OCI-LY3 (cell line): ENCODE results near the gene TANC1.

Experiments
- CTCF ChIP-seq: fragments of 200-600, 300-600 bp; sonication (generic); IDR thresholded peaks from 2 replicates; pipeline ENCODE4 v1.5.1; 2014; ENCODE audit warnings: antibody characterized with exemption, low read length, low read depth
- EZH2phosphoT487 ChIP-seq: fragments of 200-600 bp; shearing (Covaris generic); IDR thresholded peaks from 2 replicates; pipeline ENCODE4 v1.6.1; 2018; ENCODE audit warnings: antibody characterized with exemption, mixed run types, low read depth

DNA sequence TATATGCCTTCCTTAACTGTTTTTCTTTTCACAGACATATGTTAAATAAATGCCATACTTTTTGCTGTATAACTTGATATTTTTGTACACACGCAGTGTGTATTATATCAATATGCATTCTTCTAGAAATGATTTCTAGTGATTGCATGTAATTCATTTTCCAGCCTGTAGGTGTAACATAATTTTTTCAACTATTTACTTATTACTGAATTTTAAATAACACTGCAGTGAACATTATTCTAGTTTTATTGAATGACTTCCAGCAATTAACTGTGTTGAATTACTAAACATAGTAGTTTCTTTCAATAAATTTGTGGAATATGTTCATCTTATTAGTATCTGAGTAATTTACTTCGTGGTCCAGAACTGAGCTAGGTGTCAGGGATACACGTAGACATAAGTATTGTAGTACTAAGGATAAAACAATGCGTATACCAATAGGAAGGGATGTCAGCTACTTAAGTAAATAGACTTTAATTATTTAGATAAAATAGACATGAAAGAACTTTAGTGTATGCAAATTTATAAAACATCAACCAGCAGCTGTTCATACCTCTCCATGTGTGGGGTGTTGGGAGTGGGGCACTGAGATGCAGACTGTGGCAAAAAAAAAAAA, 28.0 kb downstream of the TANC1 start:
- TF ChIP-seq CTCF (peak; percentile 34; the same call in 1 of the 2 replicates), EZH2phosphoT487 (no peak)
